Endothelial cell of umbilical vein (primary cell): Measurements from ENCODE around the gene TCF7.

ENCODE experiments used
- CTCF ChIP-seq, 2 donors: IDR thresholded peaks; 1 replicate in 1 of 2; 2 replicates in 1 of 2; pipeline ENCODE4 v1.5.1; 2011; ENCODE audit warnings: low read length in 2 of 2, mild to moderate bottlenecking in 2 of 2, moderate library complexity in 2 of 2, control low read depth in 1 of 2, inconsistent platforms in 1 of 2, low read depth in 1 of 2; ENCODE audit not compliant: insufficient read depth in 1 of 2; ENCODE audit errors: extremely low read depth in 1 of 2
- EZH2 ChIP-seq: IDR thresholded peaks from 2 replicates; pipeline ENCODE4 v1.6.1; 2012; ENCODE audit warnings: borderline replicate concordance, low read depth, mild to moderate bottlenecking, moderate library complexity, low read length, inconsistent platforms; ENCODE audit not compliant: severe bottlenecking
- JUN ChIP-seq: IDR thresholded peaks from 2 replicates; pipeline ENCODE4 v1.6.1; 2011; ENCODE audit warnings: borderline replicate concordance, low read depth; ENCODE audit not compliant: insufficient read length, insufficient read depth
- POLR2A ChIP-seq: IDR thresholded peaks from 2 replicates; pipeline ENCODE4 v1.6.1; 2012; ENCODE audit warnings: low read depth, mild to moderate bottlenecking, control low read depth, low read length
- POLR2AphosphoS5 ChIP-seq: IDR thresholded peaks from 2 replicates; pipeline ENCODE4 v1.6.1; 2012; ENCODE audit warnings: low read depth, mild to moderate bottlenecking, control low read depth, low read length, moderate library complexity; ENCODE audit not compliant: insufficient read depth

GRCh38 chr5:134099939-134100282 lies 14.6 kb upstream of the TCF7 start:
- TF ChIP-seq POLR2AphosphoS5 = no peak
- no peak for TF ChIP-seq POLR2A
- TF ChIP-seq CTCF (IDR thresholded peaks at IDR 0.05; ENCODE audit: extremely low read depth in 1 of 2, insufficient read depth in 1 of 2, low read depth in 1 of 2, low read length in 2 of 2) = no peak
- TF ChIP-seq JUN = no peak
- TF ChIP-seq EZH2 = no peak
